GM10847 (cell line): ENCODE data around the gene AGAP3.

Source experiments
- POLR2A ChIP-seq: IDR thresholded peaks from 2 replicates; pipeline ENCODE4 v1.6.1; 2011; ENCODE audit not compliant: insufficient read length; ENCODE audit errors: extremely low read depth

AGAP3 gene

DNA sequence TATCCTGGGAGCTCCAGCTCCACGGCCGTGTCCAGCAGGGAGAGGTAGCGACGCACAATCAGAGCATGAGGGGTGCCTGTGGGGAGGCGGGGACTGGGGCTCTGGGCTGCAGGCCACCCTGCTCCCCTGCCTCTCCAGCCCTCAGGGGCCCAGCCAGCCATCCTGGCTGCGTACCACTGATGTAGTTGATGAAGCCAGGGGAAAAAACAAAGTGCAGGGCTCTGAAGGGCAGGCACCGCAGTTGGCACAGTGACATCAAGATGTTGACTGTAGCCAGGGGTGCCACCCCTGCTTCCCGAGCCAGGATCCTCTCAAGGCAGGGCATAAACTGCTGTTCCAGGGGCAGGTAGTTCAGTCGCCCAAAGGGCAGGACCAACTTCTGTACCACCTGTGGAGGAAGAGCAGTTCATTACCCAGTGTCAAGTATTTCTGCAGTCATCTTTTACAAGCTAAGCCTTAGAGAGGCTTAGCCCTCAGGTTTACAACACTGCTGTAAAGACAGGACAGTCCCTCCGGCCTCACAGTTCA is 8.5 kb upstream of the AGAP3 start:
- TF ChIP-seq POLR2A, result no peak

DNA sequence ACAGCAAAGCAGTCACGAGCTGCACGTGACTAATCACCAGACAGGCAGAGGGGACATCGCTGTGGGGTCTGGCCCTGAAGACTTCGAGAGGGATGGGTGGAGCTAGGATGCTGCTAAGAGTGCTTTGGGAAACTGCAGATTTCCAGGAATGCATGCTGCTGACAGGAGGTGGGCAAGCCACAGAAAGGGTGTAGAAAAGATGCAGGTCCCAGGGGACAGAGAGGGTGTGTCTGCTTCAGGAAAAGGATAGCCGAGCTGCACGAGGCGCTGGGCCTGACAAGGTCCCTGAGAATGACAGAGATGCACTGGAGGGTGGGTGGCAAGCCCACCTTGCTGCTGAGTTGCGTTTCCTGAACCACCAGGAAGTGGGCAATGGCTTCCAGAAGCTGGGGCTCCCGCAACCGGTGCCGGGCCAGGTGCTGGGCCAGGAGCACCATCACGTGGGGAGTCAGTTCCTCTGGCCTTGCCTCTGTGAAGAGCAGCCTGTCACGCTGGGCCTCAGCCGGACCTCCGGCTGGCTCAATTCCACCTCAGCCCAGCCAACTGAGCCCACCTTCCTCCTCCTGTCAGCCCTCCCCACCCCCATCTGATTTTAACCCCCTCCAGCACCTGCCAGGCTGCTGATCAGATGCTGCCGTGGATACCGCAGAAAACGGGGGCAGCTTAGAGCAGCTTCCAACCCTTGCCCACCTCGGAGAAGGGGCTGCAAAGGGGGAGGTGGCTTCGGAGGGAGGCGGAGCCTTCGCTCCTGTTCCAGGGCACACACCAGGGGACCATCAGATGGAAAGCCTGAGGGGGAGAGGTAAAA is 7.8 kb upstream of the AGAP3 start:
- no peak for TF ChIP-seq POLR2A

DNA sequence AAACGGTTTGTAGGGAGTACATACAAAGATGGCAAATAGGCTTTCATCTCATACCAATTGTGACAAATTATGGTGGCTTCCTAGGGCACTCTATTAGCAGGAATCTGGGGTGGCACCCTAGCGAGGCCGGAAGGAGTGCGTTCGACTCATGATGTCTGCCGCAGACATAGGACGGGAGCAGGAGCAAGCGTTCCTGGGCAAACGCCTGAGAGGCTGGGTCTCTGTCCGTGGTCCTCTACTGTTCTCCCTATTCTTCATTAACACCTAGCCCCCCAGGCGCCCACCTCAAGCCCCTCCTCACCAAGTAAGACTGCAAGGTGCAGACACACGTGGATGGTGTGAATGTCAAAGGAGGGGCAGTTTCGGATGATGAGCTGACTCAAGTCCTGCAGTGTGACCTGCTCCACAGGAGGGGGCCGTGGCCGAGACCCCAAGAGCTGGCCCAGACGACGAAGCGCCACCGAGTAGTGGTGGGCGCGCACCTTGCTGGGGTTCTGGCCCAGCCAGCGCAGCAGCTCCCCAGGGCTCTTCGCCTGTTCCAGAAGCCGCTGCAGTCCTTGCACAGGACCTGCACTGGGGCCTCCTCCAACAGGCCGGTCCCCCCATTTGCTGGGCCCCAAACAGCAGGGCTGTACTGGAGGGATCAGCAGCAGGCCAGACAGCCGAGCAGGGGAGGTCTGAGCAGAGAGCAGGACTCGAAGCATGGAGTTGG is 6.9 kb upstream of the AGAP3 start:
- no peak for TF ChIP-seq POLR2A

DNA sequence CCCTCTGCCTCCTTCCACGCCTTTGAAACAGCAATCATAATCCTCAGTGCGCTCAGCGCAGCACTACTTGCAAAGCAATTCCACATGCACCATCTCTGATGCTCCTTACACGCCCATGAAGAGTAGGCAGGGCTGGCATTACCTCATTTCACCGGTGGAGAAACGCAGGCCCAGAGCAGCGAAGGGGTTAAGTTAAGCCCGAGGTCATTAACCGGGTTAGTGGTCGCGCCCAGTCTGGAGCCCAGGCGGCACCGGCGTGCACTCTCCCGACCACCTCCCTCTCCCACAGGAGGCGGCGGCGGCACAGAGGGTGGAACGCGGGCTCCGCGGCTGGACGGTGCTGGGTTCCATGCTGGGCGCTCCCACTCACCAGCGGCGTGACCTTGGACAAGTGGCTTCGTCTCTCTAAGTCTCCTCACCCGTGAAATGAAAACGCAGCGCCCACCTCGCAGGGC is 6.2 kb upstream of the AGAP3 start:
- TF ChIP-seq POLR2A, result no peak

DNA sequence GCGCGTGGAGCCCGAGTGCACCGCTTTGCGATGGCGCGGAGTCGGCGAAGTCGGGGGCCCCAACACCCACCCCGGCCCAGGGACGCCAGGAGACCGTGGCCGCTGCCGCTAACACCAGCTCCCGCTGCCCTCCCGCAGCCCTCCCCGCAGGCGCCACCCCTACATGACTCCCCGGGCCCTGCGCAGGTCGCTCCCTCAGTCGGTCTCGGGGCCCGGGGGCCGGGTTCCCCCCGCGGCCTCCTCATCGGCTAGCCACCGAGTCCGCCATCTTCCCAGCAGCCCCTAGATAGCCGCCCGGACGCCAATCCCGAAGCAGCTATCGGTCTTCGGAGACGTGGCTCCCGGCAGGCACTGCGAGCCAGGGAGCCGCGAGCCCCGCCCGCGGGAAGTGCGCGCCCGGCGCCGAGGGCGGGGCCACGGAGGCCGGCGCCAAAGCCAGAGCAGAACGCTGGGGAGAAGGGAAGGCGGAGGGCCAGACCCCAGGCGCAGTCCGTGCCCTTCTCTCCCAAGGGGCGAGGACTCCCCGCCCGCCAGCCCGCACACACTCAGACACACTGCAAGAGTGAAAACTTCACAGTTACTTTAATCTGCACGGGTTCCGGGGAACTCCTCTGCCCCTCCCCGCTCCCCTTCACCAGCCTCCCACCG is 5.6 kb upstream of the AGAP3 start, which contains the start of gene FASTK:
Gene FASTK, minus strand, starts transcription at position 288 of the 648 bp plus-strand sequence. Its CDS starts 43 bp downstream, at position 245.
- peak; percentile 65 for TF ChIP-seq POLR2A

DNA sequence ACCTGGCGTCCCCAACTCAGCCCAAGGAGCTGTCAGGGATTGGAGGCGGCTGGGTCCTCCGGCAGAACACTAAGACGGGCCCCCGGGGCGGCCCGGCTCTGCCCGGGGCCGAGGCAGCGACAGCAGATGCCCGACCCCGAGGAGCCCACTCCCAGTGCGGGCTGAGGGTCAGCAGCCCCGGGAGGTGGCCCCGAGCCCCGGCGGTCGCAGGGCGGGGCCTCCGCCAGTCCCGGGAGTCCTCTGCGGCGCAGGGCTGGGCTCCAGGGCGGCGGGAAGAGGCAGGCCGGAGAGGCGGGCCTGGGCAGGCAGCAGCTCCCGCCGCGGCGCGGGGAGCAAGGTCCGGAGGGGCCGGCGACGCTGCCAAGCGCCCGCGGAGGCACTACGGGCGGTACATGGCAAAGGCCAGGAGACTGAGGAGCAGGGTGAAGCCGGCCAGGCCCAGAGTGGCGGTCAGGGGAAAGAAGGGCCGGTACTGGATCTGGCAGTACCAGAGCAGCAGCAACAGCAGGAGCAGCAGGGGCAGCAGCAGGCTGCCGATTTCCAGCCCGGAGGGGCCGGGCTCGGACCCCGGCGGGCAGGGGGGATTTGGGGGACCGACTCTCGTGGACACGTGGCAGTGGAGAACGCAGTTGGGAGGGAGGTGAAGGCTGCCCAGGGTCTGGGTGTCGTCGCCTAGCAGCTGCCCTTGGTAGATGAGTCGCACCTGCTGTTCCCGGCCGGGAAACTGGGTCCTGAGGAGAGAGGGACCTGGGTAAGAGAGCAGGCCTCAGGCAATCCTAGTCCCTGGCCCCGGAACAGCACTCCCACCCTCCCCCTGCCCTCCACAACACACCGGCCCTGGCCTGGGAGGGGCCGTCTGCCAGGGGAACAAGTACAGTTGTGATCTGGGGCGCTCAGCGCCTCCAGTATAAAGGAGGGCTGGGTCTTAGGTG is 4.8 kb upstream of the AGAP3 start:
- no peak for TF ChIP-seq POLR2A

DNA sequence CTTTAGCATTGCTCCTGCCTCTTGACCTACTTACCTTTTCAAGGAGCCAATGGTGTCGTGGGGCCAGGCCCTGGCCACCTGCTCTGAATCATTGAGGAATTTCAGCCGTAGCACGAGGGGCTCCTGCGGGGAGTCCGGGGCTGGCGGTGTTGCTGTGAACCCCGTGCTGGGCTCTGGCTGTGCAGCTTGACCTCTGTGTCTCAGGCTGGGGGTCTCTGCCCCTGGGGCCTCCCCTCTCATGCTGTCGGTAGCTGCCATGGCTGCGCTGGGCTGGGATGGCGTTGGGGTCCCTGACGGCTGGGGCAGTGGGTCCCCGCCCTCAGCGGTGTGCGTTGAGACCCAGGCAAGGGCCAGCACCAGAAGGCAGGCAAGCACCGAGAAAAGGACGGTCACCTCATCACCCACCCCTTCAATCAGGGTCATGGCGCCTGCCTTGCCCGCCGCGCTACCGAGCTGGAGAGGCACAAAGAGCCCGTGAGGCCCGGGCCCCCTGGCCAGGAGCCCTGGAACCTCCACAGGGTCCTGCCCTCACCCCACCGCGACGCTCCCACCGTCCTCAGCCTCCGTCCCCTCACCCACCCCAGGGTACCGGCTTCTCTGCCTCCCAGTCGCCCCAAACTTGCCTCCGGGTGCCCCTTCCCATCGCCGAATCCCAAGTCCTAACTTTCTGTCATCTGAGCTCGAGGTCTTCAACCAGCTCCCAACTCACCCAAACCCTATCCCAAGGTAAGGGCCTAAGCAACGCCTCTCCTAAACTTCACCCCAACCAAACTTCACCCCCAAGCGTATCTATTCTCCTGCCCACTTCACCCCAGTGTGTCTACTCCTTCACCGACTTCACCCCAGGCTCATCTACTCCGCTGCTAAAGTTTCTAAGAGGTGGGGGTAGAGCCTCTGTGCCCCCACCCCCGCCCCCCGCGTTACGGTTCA is 3.9 kb upstream of the AGAP3 start:
- TF ChIP-seq POLR2A, result no peak

DNA sequence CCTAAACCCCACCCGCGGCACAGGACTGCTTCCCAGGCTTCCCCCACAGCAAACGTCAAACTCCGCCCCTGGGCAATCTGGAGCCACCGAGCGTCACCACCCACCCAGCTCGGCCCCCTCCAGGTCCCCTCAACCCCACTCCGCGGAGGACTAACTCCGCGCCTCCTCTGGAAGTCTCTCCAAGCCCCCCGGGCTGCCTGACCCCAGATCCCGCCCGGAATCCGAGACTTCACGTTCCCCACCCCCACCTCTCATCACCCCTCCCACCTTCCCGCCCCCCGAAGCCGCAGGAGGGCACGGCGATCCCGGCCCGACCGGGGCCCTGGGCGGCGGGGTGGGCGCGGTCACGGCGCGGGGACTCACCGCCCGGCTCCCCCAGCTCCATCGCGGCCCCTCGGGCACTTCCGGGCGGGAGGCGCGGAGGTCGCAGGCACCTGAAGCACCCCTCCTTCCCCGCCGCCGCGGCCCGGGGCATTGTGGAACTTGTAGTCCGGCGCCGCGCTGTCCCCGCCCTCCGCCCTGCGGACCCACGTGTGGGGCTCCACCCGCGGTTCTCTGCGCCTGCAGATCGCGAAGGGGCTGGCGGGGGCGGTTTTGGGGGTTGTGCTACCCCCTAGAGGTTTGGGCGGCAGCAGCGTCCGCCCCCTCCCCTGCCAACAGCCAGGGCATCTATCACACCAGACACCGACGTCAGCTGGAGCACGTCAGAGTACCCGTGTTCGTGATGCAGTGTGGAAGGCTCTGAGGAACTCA is 3.0 kb upstream of the AGAP3 start, which contains the start of gene TMUB1:
Gene TMUB1, minus strand, starts transcription at position 423 of the 753 bp plus-strand sequence. CDS start 930 bp downstream, outside the sequence.
- TF ChIP-seq POLR2A, result peak; percentile 46

DNA sequence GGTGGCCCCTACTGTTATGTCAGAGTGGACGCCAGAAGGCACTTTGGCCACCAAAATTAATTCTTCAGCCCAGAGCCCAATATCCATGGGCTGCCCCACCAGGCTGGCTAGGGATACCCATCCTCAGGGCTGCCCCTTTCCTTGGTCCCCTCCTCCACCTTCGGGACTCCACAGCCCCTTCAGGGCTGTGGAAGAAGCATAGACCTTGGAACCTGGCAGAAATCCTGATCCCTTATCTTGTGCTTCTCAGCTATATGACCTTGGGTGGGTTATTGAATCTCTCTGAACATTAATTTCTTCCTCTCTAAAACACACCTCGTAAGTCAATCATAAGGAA is 2.5 kb upstream of the AGAP3 start:
- no peak for TF ChIP-seq POLR2A

DNA sequence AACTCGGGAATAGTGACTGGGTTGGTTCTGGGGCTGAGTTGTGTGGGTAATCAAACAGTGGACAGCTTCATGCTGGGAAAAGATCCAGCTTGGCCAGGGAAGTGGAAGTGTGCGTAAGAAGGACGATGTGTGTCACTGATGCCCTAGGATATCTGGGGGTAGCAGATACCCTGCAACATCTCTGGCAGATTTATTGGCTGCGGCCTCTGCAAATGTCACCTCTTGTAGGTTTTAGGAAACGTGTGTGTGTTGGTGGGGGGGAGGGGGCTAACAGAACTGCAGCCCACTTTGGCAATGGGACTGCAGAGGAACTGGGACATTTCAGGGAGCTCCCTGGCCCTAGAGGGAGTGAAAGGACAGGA is 965 bp upstream of the AGAP3 start:
- TF ChIP-seq POLR2A, result no peak

DNA sequence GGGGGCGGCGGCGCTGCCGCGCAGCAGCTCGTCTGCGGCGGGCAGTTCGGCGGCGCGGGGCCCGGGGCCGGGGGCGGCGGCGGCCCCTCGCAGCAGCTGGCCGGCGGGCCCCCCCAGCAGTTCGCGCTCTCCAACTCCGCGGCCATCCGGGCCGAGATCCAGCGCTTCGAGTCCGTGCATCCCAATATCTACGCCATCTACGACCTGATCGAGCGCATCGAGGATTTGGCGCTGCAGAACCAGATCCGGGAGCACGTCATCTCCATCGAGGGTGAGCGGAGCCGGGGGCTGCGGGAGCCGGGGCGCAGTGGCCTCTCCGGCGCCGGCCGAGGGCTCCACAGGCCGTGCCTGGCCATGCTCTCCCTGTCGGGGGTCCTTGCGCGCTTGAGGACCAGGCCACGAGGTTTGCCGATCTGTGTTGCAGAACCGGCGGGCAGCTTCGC is 548 bp downstream of the AGAP3 start:
- peak; percentile 6 for TF ChIP-seq POLR2A

DNA sequence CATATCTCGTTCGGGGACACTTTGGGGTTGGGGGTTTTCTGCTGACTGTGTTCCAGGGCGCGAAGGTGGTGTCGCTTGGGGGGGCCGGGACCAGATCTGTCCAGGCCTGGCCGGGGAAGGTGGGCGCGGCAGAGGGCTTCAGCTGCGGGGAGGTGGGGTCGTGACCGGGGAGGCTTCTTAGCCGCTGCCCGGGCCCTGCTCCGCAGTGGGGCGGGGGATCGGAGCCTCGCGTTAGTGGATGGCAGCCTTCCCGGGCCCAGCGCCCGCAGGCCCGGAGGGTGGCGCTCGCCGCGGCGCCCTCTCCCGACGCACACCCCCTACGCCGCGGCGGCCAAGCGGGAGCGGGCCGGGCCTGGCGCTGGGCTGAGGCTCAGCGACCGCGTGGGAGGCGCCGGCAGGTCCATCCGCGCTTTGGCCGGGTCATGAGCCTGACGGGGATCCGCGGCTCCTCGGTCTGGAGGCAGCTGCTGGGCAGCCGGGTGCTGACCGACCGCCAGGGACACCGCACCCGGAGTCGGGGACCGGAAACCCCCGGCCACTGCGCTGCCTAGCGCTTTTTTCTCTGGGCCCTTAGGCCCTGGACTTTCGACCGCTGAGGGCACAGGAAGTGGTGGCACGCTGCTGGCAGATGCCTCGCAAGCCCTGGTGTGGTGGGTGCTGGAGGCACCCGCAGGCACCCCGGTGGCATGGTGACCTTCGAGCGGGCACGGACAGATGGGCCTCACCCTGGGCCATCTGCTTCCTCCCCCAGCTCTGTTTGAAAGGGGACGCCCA is 1.2 kb downstream of the AGAP3 start:
- no peak for TF ChIP-seq POLR2A
